ENCODE data around the gene ADAMTS7.

ADAMTS7 gene

GRCh38 chr15:78854833-78855372 is 43.6 kb upstream of the ADAMTS7 start (continued):
- TF ChIP-seq ZNF280C (tag by site-specific recombination; IDR thresholded peaks at IDR 0.05) = no peak
- TF ChIP-seq KLF10 (tag by site-specific recombination; IDR thresholded peaks at IDR 0.05) = no peak

GRCh38 chr15:78853500-78853899 is 42.2 kb upstream of the ADAMTS7 start:
- POLR2A ChIA-PET = no interaction called here
- CTCF ChIA-PET = interaction anchor here (0.9 kb wide), 1 partner anchor 41 kb away, joined by 3 read pairs; the partner anchor contains the start of gene ADAMTS7
- no peak overlapping the region for H3K4me3 ChIP-seq (ENCODE audit: low read depth, low read length)

GRCh38 chr15:78850941-78851755 is 39.9 kb upstream of the ADAMTS7 start:
- no peaks in the 10 kb centered on the region for H3K4me1 ChIP-seq (ENCODE audit: control insufficient read depth, insufficient read depth, low read length)
- POLR2A ChIA-PET = interaction anchor here (1.2 kb wide), 1 partner anchor 22 kb away, joined by 3 read pairs; the partner anchor contains the start of gene MORF4L1
- CTCF ChIA-PET = interaction anchor here (0.6 kb wide), 1 partner anchor 52 kb away, joined by 3 read pairs; no protein-coding TSS in a partner anchor
- H3K27ac ChIP-seq (ENCODE audit: extremely low read depth, low read depth, low read length) = no peak overlapping the region
- no peak overlapping the region for H3K4me3 ChIP-seq (ENCODE audit: low read depth, low read length)
- TF ChIP-seq SP3 (tag by site-specific recombination; IDR thresholded peaks at IDR 0.05) (no peak), ZNF2 (tag by site-specific recombination; IDR thresholded peaks at IDR 0.05) (no peak), ZNF792 (tag by site-specific recombination; IDR thresholded peaks at IDR 0.05) (no peak), ZNF16 (tag by site-specific recombination; IDR thresholded peaks at IDR 0.05; ENCODE audit: low read depth) (no peak), ZNF510 (tag by site-specific recombination; IDR thresholded peaks at IDR 0.05; ENCODE audit: insufficient replicate concordance) (no peak), ATF2 (tag by site-specific recombination; IDR thresholded peaks at IDR 0.05; ENCODE audit: low read depth) (no peak), HOXA7 (CRISPR knock-in tag; IDR thresholded peaks at IDR 0.05; ENCODE audit: borderline replicate concordance) (no peak), ZNF707 (tag by site-specific recombination; IDR thresholded peaks at IDR 0.05) (no peak)
- no peaks in the 10 kb centered on the region for H3K36me3 ChIP-seq (ENCODE audit: control insufficient read depth in 2 of 2, insufficient read depth in 1 of 2, low read length in 2 of 2)
- H3K9me3 ChIP-seq (ENCODE audit: control insufficient read depth, insufficient read depth, low read depth, low read length) = no peaks in the 10 kb centered on the region

More at GRCh38 chr15:78853500-78853899, 42.2 kb upstream of the ADAMTS7 start:
- no peaks in the 10 kb centered on the region for H3K4me1 ChIP-seq (ENCODE audit: control insufficient read depth, insufficient read depth, low read length)
- TF ChIP-seq ZNF121 (tag by site-specific recombination; IDR thresholded peaks at IDR 0.05) (peak; percentile 69; the same call in 1 of the 2 replicates), ZNF514 (tag by site-specific recombination; IDR thresholded peaks at IDR 0.05) (no peak)
- no peaks in the 10 kb centered on the region for H3K9me3 ChIP-seq (ENCODE audit: control insufficient read depth, insufficient read depth, low read depth, low read length)
- no peaks in the 10 kb centered on the region for H3K36me3 ChIP-seq (ENCODE audit: control insufficient read depth in 2 of 2, insufficient read depth in 1 of 2, low read length in 2 of 2)
- no peak overlapping the region for H3K27ac ChIP-seq (ENCODE audit: extremely low read depth, low read depth, low read length)

- Histone ChIP-seq H3K9me3 (ENCODE audit: control insufficient read depth, insufficient read depth, low read depth, low read length) (no peaks in the 10 kb centered on the region), H3K4me3 (ENCODE audit: low read depth, low read length) (no peak overlapping the region), H3K4me1 (ENCODE audit: control insufficient read depth, insufficient read depth, low read length) (no peaks in the 10 kb centered on the region), H3K36me3 (ENCODE audit: control insufficient read depth in 2 of 2, insufficient read depth in 1 of 2, low read length in 2 of 2) (no peaks in the 10 kb centered on the region), H3K27ac (ENCODE audit: extremely low read depth, low read depth, low read length) (no peak overlapping the region)
- CTCF ChIA-PET = interaction anchor here (0.6 to 0.7 kb wide), 2 partner anchors 40 to 52 kb away, joined by 3 read pairs; no protein-coding TSS in a partner anchor
- POLR2A ChIA-PET = interaction anchor here (1.2 kb wide), 1 partner anchor 23 kb away, joined by 3 read pairs; the partner anchor contains the start of gene MORF4L1
- TF ChIP-seq ZNF274 (IDR thresholded peaks at IDR 0.05; ENCODE audit: low read length) = no peak
- no peak for TF ChIP-seq ZNF274 (tag by site-specific recombination; IDR thresholded peaks at IDR 0.05; ENCODE audit: borderline replicate concordance)
- no peak for TF ChIP-seq IKZF3 (tag by site-specific recombination; IDR thresholded peaks at IDR 0.05)
- no peak for TF ChIP-seq ZNF560 (tag by site-specific recombination; IDR thresholded peaks at IDR 0.05; ENCODE audit: borderline replicate concordance)
- no peak for TF ChIP-seq WT1 (tag by site-specific recombination; IDR thresholded peaks at IDR 0.05)
- no peak for TF ChIP-seq ZNF571 (tag by site-specific recombination; IDR thresholded peaks at IDR 0.05)
- no peak for TF ChIP-seq YY1 (tag by site-specific recombination; IDR thresholded peaks at IDR 0.05)
- no peak for TF ChIP-seq ZNF324 (tag by site-specific recombination; IDR thresholded peaks at IDR 0.05)
- no peak for TF ChIP-seq ZBTB1 (tag by site-specific recombination; IDR thresholded peaks at IDR 0.05)
- TF ChIP-seq ZBTB8A (tag by site-specific recombination; IDR thresholded peaks at IDR 0.05) = no peak
- no peak for TF ChIP-seq ZNF280C (tag by site-specific recombination; IDR thresholded peaks at IDR 0.05)
Measured at GRCh38 chr15:78850352-78850751, 39.1 kb upstream of the ADAMTS7 start.
